GM10847 (cell line): ENCODE results near the gene HOXA13.

ENCODE experiments used
- POLR2A ChIP-seq: IDR thresholded peaks from 2 replicates; pipeline ENCODE4 v1.6.1; 2011; ENCODE audit not compliant: insufficient read length; ENCODE audit errors: extremely low read depth

Gene HOXA13

DNA sequence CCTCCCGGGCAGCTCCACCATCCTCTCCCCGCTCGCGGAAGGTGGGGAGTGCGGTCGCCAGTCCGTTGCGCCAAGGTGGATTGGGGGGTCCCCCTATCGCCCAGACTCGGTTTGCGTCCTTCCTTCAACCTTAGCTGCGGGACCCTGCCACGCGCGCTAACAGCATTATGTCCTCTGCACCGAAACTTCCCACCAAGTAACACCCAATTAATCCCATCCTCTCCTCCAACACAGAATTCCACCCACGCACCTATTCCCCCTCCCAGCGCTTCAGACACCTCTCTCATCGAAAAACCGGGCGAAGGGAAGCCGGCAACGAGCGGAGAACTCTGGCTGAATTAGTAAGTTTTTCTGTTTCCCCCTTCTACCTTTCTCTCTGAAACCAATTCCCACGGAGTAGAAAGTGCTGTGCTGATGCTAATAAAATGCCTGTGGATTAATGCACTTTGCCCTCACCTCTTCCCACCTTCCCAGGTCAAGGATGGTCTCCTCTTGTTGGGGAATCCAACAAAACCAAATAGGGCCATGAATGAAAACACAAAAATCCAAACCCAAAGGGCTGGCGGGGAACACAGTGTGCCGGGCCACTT lies 48.5 kb downstream of the HOXA13 start:
- no peak for TF ChIP-seq POLR2A

DNA sequence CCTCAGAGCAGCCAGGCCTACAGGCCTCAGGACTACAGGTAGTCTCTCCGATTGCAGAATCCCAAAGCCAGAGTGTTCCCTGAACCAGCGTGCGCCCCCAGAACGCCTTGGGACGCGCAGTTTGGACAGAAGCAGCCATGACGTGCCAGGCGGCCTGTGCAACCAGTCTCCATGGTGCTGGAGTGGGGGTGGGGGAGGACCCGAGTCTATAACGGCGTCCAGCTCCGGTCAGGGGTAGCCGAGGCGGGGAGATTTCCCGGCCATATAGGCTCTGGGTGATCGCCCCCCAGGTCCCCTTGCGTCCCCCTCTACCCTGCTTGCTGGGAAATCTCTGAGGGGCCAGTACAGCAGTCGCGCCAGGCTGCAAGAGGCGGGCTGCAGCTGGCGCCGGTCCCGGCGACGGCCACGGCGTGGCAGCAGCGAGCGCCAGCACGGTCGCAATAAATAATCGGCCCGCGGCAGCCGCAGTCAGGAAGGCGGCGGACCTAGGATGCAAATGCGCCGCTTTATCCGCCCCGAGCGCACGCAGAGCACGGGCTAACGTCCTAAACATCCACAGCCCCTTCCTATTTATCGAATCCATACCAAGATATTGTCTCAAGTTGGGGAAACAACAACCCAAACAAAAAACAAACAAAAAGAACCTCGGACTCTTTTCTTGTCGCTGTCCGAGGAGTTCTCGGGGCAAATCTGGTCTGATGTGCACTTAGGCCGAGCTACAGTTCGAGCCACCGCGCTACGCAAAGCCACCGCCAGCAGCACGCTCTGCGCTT lies 49.1 kb downstream of the HOXA13 start:
- no peak for TF ChIP-seq POLR2A

GRCh38 chr7:27149842-27150567 lies 49.9 kb downstream of the HOXA13 start:
- no peak for TF ChIP-seq POLR2A

DNA sequence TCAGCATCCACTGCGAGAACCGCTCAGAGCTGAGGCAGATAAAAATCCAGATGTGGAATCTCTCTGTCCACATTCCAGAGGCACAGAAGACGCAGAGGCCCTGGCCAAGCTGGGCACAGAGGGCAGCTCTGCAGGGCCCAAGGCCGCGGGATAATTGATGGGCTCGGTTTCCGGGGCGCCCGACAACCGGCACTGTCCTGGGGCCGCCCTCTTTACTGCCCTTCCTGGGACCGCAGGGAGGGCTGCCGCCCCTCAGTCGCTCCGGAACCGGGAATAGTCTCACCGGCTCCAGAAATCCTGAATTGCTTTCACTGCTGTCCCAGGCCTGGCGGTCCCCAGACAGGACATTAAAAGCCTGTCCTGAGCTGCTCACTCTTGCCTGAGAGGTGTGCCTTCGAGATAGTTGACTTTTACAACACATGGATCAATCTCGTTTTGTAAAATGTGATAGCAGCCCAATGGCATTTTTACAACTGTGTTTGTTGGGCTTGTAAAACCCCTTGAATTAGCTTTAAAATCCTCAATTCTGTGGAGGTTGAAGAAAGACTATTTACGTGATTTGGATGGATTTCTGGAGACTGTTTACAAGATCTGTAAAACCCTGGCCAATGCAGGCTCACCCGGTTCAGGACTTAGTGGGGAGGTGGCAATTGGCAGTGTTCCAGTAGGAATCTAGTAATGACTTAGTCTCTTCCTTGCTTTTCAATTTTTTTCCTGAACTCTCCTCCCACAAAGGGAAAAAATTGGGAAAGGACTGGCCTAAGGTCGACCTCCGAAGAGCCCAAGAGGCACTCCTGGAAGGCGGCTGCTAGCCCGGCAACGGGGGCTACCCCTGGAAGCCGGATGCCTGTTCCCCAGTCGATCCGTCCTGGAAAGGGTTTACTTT lies 50.9 kb downstream of the HOXA13 start:
- no peak for TF ChIP-seq POLR2A

DNA sequence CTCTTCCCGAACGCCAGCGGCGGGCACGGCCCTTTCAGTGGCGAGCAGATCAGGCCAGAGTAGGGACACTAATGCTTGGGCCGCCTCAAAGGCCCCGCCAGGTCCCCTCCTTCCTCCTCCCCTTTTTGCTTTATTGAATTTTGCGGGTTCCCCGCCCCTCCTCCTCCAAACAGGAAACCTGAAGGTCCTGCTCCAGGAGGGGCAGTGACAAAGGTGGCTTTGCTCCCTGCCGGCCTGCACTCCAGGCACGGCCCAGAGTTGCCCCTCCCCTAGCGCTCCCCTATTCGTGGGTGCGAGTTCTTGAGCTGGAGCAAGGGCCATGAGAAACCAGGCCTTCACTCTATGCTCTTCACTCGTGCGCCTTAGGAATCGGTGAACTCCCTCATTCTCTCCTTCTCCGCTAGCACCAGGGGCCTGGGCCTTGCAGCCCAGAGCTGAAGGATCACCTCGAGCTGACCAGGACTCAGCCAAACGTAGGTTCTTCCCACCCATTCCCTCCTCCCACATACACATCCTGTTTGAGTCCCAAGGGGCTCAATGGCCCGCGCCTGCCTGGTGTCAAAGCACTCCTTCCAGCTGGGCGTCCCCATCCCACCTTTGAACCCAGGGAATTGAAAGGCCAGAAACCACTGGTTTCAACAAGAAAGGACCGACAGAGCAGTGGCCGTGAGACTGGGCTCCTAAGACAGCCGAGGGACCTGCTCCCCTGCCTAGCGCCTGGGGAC lies 51.7 kb downstream of the HOXA13 start:
- no peak for TF ChIP-seq POLR2A

DNA sequence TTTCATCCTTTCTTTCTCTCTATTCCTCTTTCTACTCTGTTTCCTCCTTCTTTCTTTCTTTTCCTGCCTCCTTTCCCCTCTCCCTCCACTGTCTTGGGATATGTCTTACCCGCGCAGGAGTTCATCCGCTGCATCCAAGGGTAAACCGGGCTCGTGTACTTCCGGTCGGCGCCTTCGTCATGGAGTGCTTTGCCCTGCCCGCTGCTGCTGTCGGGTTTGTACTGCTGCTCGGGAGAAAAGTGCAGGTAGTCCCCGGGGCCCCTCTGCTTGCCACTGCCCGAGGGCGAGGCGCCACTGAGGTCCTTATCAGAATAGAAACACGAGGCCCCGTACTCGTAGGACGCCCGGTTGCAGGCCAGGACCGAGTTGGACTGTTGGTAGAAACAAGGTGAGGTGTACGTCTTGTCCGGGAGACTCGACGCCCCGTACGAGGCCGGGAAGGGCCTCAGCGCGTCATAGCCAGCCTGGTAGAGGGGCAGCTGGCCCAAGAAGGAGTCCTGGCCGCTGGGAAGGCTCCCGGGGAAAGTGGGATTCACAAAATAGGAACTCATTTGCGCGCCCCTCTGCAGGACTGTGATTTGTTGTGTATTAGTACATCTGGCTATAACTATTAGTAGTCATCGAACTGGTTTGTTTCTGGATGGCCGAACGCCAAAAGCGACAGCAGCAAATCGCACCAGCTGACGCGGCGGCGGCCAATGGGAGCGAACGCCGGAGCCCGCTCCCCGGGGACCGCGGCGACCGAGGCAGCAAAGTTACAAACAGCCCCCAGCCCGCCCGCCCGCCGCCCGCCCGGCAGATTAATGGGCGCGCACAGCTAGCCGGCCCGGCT lies 52.5 kb downstream of the HOXA13 start, which contains the start of gene HOXA6:
TSS of gene HOXA6 (minus strand) at position 576 of the 832 bp plus-strand sequence. CDS start at position 551, 25 bp downstream.
- TF ChIP-seq POLR2A: no peak

GRCh38 chr7:27146491-27147198 lies 53.2 kb downstream of the HOXA13 start:
- TF ChIP-seq POLR2A: no peak

DNA sequence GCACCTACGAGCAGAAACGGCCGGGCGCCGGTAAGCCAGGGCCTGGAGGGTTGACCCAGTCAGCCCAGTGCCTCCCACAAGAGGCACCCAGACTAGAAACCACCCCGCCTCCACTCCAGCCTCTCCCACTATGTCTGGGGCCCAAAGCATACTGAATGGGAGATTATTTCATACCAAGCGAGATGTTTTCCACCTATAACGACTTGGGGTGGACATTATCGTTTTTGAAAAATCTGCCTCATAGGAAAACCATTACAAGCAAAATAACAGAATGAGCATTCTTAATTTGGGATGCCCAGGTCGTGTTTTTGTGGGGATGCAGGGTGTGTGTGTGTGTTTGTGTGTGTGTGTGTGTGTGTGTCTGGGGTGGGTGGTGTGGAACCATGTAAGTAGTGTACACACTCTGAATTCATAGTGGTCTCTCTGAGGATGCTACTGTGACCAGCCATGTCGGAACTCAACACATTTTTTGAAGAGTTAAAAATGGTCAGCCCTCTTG lies 53.9 kb downstream of the HOXA13 start:
- TF ChIP-seq POLR2A: no peak

GRCh38 chr7:27145165-27145913 lies 54.6 kb downstream of the HOXA13 start:
- TF ChIP-seq POLR2A: no peak

DNA sequence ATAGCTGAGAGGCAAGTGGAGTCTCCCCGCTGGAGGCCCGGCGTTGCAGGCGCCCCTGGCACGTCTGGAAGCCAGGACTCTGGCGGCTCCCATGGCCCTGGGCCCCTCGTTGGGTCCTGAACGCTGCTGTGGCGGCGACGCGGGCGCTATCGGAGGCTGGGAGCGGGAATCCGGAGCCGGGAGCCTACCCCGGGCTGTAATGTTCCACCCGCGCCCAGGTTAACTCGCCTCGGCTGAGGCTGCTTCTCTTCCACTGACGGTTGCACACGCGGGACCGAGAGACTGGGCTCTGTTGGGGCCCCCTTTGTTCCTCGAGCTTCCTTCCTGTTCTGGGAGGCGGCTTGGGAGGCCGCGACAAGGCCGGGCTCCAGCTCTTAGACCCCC lies 55.1 kb downstream of the HOXA13 start:
- no peak for TF ChIP-seq POLR2A
